Activated CD8-positive, alpha-beta memory T cell treated with anti-CD3 and anti-CD28 coated beads, Interleukin-2, amount 50 U/mL, for 24 hours (primary cell): ENCODE data around the gene LCN10.

Experiments
- DNase-seq: peaks from one replicate; pipeline ENCODE4 v3.0.0-alpha.2; 2020; ENCODE audit errors: extremely low read depth

Gene LCN10

DNA sequence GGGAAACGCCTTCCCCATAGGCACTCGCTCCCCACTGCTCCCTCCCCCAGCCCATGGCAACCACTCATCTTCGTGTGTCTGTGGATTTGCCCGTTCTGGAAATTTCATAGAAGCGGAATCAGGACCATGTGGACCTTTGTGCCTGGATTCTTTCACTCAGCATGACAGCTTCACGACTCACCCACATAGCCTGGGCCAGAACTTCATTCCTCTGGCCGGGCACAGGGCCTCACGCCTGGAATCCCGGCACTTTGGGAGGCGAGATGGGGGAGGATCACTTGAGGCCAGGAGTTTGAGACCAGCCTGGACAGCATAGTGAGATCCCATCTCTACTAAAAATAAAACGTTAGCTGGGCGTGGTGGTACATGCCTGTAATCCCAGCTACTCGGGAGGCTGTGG, 42.4 kb downstream of the LCN10 start:
- DNase-seq = no peak

DNA sequence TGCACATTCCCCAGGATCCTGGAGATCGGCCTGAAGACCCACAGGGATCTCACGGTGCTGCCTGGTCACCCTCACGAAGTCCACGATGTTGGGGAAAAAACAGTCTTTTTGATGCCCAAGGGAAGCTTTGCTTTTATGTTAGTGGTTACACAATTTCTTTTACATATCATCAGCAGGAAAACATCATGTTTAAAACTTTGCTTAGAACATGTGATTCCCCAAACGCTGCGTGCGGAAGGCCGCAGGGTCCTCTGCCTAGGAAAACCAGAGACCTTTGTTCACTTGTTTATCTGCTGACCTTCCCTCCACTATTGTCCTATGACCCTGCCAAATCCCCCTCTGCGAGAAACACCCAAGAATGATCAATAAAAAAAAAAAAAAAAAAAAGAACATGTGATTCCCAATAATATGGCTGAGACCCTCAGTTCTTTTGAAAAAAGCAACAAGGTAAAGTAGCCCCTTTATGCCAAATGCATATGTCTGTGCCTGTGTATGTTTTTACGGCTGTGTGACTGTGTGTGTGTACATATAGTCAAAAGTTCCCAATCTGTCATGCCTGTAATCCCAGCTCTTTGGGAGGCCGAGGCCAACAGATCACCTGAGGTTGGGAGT, 44.0 kb downstream of the LCN10 start:
- no peak for DNase-seq

DNA sequence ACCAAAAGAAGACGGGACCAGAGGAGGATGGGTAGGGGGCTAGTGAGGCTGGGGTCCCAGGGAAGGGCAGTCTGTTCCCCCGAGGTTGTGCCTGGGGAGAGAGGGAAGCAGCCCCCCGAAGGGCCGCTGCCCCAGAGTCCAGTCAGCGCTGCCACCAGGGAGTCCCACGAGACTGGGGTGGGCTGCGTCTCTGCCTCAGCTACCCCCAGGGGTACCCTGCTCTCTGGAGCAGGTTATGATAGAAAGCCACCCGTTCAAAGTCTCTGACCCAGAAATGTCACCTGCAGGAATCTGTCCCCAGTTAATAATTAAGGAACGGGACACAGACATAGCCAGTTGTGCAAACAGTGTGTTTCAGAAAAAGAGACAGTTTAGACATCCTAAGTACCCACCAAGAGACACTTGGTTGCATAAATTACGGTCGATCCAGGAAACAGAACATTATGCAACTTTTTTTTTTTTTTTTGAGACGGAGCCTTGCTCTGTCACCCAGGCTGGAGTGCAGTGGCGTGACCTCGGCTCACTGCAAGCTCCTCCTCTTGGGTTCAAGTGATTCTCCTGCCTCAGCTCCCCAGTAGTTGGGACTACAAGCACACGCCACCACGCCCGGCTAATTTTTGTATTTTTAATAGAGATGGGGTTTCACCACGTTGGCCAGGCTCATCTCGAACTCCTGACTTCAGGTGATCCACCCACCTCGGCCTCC, 44.8 kb downstream of the LCN10 start:
- DNase-seq = no peak

DNA sequence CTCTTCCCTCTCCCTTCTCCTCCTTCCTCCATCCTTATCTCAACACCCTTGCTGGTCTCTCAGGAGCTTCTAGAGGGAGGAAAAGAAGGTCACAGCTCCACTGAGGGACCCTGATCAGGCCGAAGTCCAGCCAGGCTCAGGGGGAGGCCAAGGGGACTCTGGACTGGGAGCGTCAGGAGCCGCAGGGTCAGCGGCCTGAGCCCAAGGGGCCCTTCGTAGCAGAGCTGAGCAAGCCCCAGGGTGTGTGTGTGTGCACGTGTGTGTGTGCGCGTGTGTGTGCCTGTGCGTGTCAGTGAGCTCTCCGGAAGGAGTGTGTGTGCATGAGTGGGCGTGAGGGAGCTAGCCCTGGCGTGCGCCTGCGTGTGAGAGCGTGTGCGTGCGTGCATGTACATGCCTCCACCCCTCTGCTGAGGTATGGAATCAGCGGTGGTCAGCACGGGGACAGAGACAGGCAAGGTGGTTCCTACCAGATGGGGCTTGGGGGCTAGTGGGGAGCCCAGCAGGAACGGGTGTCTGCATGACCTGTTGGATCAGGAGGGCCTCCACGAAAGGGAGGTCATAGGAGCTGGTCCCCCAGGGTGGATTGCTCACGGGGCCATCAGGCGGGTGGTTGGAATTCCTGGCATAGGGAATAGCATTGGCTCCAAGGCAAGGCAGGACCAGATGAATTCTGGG, 45.5 kb downstream of the LCN10 start:
- DNase-seq = no peak

DNA sequence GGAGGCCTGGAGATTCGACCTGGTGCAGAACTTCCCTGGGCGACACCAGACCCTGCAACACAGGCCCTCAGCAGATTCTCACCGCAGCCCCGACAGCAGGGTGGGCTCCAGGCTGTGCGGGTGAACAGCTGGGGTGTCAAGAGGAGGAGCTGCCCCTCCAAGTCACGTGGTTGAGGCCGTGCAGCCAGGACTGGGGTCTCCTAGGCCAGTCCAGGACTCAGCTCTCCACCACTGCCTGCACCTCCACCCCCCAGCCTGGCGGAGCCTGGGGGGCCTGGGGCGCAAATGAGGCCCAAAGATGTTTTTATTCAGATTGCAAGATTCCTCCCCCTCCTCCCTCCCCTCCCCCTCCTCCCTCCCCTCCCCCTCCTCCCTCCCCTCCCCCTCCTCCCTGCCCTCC, 46.2 kb downstream of the LCN10 start:
- DNase-seq = no peak

DNA sequence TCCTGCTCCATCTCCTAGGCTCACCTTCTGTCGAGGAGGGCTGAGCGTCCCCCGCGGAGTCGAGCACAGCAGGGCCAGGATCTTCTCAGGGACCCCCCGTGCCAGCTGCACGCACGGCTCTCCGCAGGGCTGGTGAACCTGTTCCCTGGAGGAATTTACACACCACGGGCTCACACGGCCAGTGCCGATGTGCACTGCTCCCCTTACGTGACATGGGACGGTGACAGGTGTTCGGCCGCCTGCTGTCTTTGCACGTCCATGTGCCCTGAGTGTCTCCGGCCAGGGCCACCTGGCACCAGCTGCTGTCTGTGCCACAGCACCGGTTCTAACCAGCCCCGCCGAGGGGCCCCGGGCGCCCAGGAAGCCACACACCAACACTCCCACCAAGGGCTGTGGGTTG, 46.8 kb downstream of the LCN10 start:
- no peak for DNase-seq

DNA sequence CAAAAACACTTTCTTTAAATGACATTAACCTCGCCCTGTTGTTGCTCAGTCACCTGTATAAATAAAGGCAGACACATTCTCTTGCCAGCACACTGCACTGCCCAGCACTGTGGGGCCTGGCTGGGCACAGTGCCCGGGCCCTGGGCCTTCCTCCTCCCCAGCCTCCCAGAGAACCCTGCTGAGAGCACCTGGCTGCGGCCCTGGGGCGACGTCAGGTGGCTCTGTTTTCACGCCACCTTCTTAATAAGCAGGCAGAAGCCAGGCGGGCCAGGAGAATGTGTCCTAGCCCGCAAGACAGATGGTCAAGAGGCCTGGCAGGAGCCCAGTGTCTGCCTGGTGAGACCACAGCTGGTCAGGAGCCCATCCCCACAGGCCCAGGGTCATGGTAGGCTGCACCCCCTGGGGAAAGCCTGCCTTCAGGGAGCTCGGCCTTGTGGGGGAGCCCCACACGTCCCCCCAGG, 47.3 kb downstream of the LCN10 start:
- DNase-seq = no peak

DNA sequence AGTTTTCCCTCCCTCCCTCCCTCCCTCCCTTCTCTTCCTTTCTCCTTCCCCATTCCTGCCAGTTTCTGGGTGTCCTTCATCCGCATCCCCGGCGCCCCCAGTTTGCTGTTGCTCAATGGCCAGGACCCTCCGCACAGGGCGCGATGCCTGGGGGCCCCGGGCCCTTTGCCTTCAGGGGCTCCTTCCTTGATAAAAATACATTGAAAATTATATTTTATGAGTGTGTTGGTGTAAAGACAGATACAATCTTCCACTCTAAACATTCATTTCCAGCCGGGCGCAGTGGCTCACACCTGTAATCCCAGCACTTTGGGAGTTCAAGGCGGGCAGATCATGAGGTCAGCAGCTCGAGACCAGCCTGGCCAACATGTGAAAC, 47.9 kb downstream of the LCN10 start:
- no peak for DNase-seq

DNA sequence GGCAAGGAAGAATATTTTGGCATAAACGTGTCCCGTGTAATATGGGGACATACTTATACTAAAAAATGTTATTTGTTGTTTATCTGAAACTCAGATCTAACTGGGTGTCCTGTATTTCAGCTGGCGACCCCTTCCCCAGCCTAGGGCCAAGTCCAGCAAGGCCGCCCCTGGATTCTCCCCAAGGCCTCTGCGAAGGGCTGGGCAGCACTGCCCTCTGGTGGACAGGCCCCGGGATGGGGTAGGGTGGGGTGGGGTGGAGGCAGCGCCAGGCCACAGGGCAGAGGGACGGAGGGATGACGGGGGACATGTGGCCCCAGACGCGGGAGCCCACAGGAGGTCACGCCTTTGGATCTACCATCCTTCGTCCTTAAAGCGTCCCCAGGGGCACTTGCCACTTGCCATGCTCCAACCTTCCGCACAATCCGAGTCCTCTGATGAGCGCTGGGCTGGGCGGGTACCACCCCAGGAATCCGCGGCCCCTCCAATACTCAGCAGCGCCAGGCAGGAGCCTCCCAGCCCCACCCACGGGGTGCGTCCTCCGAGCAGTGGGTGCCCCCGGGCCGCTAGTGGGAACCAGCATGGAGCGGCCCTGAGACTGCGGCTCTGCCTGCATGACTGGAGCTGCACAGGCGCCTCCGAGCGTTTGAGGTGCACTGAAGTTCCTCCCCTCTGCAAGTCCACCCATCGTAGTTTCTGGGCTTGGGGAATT, 48.4 kb downstream of the LCN10 start:
- DNase-seq = no peak

DNA sequence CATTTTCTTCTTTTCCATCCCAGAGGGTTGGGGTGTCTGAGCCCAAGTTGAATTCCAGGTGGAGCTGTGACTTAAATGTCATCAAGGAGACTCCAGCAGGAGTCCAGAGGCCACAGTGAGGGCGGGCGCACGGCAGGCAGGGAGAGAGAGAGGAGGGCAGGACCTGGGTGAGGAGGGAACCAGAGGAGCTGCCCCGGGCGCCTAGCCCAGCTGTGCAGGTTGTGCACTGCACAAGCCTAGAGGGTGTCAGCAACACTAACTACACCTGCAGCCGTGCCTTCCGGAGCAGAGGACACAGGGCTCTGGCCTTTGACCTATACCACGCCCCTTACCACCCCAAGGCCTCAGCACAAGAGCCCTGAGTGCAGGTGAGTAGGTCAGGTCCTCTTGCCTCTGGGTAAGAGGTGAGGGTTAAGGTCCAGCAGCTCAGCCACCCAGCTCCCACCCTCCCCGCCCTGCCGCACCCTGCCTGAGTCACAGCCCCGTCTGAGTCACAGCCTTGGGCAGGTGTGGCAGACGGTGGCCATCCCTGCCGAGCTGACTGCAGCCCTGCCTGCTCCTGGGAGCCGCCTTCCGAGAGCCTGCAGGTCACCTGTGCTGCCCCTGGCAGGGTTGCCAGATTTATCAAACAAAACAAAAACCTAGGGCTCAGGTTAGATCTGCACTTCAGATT, 49.1 kb downstream of the LCN10 start:
- no peak for DNase-seq

DNA sequence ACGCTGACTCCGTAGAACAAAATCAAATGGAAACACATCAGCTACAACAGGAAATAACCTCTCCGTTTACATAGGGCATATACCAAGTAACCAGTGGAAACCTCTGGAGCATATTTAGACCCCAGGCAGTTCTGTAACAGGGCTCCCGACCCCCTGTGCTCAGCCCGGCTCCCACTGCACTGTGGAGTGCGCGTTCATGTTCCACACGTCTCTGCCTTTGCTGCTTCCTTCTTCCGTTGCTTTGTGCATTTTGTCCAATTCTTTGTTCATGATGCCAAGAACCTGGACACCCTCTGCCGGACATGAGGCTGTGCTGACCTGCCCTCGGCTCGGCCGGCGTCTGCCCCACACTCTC, 49.6 kb downstream of the LCN10 start:
- DNase-seq = no peak

DNA sequence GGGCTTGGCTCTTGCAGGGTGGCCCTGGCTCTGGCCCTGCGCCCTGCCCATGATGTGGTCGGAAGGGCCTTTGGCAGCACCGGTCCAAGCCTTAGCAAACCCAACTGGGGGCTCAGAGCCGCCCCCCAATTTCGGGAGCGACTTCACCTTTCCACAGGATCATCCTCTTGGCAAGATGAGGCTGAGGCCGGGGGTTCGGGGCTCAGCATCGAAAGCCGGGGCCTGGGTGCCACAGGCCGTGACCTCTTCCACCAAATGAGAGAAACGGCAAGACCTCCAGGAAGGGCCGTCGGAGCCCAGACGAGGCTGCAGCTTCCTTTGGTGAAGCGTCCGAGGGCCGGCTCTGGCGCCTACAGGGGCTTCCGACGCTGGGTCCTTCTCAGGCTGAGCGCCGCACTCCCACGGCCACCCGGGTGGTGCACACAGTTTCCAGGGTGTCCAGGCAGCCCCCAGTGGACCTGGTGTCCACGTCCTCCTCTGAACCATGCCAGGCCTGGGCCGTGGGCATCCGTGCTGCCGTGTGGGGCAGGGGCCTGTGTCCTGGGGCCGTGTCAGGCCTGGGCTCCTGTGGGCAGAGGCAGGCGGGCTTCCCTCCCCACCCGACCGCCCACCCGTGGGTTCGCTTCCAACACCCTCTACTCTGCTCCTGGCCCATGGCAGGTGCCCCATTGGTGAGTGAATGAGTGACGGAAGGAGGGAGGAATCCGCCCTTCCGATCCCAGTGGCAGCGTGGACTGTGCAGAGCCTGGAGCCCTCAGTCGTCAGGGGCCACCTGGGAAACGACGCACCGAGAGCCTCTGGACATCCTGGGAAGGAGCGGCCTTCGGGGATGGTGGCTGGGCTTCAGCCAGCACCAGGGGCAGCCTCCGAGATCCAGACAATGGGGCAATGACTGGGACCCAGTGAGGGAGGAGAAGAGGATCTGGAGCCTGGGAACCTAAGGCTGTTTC, 50.3 kb downstream of the LCN10 start:
- no peak for DNase-seq

DNA sequence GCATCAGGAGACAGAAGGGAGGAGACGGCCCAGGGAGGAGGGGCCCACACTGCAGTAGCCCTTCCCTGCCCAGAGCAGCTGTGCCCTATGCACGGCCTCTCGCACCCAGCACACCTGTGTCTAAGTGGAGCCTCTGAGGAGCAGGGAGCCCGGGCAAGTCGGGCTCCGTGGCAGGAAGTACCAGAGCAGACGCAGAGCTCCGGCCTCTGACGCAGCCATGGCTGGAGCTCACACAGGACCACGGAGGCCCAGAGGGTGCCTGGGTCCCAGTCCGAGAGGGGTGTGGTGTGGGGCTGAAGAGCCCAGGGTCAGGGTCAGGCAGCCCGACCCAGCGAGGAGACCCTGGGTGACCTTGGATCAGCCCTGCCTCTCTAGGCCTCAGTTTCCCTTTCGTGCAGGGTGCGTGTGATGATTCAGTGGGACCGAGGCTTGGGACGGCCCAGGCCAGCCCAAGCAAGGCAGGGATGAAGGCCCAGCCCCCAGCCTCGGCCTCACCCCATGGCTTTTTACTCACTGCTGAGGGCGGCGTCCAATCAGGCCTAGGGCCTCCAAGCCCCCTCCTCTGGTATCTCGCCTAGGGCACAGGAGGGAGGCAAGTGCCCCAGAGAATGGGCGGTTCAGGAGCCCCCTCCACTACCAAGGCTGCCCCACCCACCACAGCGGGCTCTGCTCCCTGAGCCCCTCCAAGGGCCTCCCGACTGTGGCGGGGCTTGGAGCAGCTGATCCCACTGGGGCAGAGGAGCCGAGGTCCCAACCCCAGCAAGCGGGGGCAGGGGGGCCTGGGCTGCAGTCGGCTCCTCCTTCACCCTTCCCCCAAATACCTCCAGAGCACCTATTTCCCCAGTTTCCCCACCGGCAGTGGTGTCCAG, 51.2 kb downstream of the LCN10 start:
- no peak for DNase-seq

DNA sequence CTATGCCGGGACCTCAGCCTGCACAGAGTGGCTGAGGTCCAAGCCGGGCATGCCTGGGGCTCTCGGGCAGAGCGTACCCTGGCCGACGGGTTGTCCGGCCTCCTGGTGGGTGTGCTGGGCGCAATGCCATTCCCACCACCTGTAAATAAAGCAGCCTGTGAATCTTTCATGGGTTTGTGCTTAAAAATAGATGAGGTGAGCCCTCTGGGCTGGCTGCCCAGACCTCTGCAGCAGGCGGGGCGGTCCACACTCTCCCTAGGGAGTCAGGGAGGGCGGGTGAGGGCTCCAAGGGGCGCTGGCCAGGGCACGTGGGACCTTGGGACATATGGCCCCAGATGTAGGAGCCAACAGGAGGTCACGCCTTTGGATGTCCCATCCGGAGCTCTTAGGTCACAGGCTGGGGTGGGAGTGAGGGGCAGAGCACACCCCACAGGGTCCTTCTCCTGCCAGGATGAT, 51.9 kb downstream of the LCN10 start:
- no peak for DNase-seq

DNA sequence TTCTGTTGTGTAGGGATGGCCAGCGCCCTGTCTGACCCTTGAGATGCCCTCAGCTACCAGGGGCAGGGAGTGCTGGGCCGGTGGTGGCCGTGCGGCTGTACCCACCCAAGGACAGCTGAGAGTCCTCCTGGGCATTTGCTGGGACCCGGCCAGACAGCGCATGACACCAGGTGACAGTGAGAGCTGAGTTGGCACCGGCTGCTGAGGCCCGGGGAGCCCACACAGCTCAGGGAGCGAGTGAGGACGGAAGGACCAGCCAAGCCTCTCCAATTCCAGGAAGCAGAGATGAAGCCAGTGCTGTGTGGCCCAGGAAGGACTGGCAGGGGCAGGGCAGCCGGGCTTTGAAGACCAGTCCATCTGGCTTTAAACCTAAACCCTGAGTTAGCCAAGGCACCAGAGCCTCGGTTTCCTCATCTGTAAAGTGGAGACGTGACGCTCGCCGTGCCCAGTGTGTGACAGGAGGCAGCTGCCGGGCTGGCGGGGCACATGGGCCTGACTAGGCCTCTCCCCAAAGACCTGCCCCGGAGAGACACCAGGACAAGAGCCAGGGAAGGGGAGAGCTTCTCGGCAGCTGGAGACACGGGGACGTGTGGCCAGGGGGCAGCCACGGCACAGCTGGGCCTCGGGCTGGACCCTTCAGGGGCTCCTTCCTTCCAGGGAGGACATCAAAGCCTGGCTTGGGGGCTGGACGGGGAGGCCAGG, 52.5 kb downstream of the LCN10 start:
- DNase-seq = no peak

DNA sequence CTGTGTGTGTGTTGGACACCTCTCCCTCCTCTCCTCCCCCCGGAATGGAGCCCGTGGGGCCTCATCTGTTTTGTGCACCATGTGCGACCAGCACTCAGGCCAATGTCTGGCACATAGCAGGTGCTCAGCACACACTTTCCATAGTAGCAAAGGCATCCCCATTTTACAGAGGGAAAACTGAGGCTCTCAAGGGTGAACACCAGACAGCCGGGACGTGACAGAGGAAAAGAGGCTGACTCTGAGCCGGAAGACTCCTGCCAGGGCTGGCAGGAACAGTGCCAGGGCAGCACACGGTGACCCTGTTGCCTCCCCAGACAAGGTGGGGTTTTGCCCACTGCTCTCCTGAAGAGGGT, 53.7 kb downstream of the LCN10 start:
- DNase-seq = no peak

DNA sequence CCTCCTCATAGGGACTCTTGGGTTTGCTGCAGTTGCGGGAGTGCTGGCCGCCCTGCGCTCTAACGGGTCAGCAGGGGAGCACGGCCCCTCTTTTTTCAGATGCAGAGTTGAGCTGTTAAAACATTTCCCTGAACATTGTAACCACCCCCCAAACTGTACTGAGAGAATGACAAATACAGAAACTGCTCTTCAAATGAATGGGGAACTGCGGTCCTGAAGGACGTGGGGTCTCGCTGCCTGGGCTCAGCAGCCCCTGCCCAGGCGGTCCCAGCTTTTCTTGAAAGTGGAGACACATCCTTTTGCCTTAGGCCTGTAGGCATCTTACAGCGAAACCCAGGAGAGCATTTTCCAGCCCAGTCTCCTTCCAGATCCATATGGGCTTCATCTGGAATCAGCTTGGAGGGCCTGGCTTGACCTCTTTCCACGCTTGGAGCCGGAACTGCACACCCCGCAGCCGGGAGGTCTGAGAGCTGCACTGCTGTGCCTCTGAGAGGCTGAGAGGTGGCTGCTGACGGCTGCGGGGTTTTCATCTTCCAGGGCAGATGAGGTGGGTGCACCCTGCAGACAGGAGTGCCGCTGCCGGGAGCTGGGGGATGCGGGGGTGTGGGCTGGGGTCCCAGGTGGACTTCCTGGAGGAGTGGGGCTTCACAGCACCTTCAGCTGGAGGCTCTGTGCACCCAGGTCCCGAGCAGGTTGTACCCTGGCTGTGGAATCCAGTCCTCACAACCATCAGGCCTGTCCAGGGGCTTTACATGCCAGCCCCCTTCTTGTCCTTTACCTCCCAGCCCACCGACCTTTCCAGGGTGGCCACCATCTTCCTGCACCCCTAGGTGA, 54.2 kb downstream of the LCN10 start:
- DNase-seq = no peak
